AG08395 (cell line): ENCODE measurements around the gene BOLL.
A peak's percentile ranks its signal among the peaks of the same experiment; 100 is the strongest.
"Not testable (repeated sequence)": the region's sequence is repeated elsewhere in the genome, so short reads cannot be mapped to it uniquely, and the experiment has no call there.

Experiments used
- DNase-seq: peaks from one replicate; pipeline ENCODE4 v3.0.0; 2012; ENCODE audit warnings: mixed read lengths, low spot score

The BOLL gene

GRCh38 chr2:197705912-197706838, 78.9 kb downstream of the BOLL start:
- DNase-seq: peak; percentile 10

- DNase-seq: peak; percentile 97
Measured at GRCh38 chr2:197705121-197705911, 79.8 kb downstream of the BOLL start, which contains the start of gene MARS2. MARS2 (plus strand) TSS chr2:197705369; CDS start chr2:197705406, 37 bp downstream.

- DNase-seq: no peak
Measured at GRCh38 chr2:197704434-197705120, 80.5 kb downstream of the BOLL start.

- DNase-seq: no peak
Measured at GRCh38 chr2:197700960-197701359, 84.2 kb downstream of the BOLL start.

GRCh38 chr2:197699724-197700123, 85.4 kb downstream of the BOLL start:
- not testable (repeated sequence) for DNase-seq

- DNase-seq: not testable (repeated sequence)
Measured at GRCh38 chr2:197696571-197696970, 88.5 kb downstream of the BOLL start.

- not testable (repeated sequence) for DNase-seq
Measured at GRCh38 chr2:197695971-197696370, 89.1 kb downstream of the BOLL start.

- DNase-seq: not testable (repeated sequence)
Measured at GRCh38 chr2:197695206-197695605, 89.9 kb downstream of the BOLL start.

GRCh38 chr2:197677483-197677882, 107.6 kb downstream of the BOLL start:
- peak; percentile 61 for DNase-seq

- no peak for DNase-seq
Measured at GRCh38 chr2:197677056-197677455, 108.1 kb downstream of the BOLL start.
